SK-N-SH (cell line): ENCODE measurements around the gene CAMK2B. TPM values are rescaled to one million over a fixed set of nuclear protein-coding genes. Genes with fewer than 3 reads are reported as not detected.
"Not testable (repeated sequence)": the region's sequence is repeated elsewhere in the genome, so short reads cannot be mapped to it uniquely, and the experiment has no call there.

ENCODE experiments used
- CTCF ChIA-PET: fragments of 300-600, 350-600 bp; formaldehyde crosslinking; extraction: SDS; loops from one replicate; lab custom pipeline; 2021; lab: Yijun Ruan, JAX
- POLR2A ChIA-PET: fragments of 350-600 bp; sonication (Branson Sonifier 250); formaldehyde crosslinking; extraction: SDS; loops from one replicate; lab custom pipeline; 2020; ENCODE audit warnings: antibody characterized with exemption, inconsistent platforms; lab: Yijun Ruan, JAX
- DNase-seq: peaks from one replicate; pipeline ENCODE4 v3.0.0; 2012
- H2AFZ ChIP-seq: fragments of 200-600 bp; sonication (generic); 2 replicates; pipeline ENCODE4 v1.8.1; 2016; ENCODE audit warnings: antibody characterized with exemption, mild to moderate bottlenecking, low read depth
- H3F3A ChIP-seq: fragments of 200-600 bp; sonication (generic); replicated peaks from 2 replicates; pipeline ENCODE3; 2016; ENCODE audit warnings: antibody characterized with exemption, mild to moderate bottlenecking; ENCODE audit not compliant: insufficient read depth
- H3K27ac ChIP-seq, 2 experiments: fragments of 200-500 bp in 1 of 2; fragments of 200-600 bp in 1 of 2; sonication (Bioruptor generic) in 1 of 2; sonication (generic), shearing (Covaris generic) in 1 of 2; 2 replicates each; pipeline versions ENCODE4 v1.5.1 to v1.6.1; 2014 to 2016; ENCODE audit warnings: low read depth in 2 of 2, inconsistent platforms in 1 of 2, low read length in 1 of 2, mild to moderate bottlenecking in 1 of 2, mixed read lengths in 1 of 2
- H3K27me3 ChIP-seq: fragments of 200-600 bp; sonication (generic), shearing (Covaris generic); 2 replicates; pipeline ENCODE4 v1.6.1; 2016; ENCODE audit warnings: mixed run types; ENCODE audit not compliant: insufficient read depth
- H3K36me3 ChIP-seq, 2 experiments: fragments of 200-500 bp in 1 of 2; fragments of 200-600 bp in 1 of 2; sonication (Bioruptor generic) in 1 of 2; sonication (generic) in 1 of 2; replicated peaks in 1 of 2; 2 replicates each; pipeline versions ENCODE3 to v1.5.1; 2014 to 2016; ENCODE audit warnings: low read length in 1 of 2, mild to moderate bottlenecking in 1 of 2; ENCODE audit not compliant: insufficient read depth in 2 of 2, control insufficient read depth in 1 of 2
- H3K4me1 ChIP-seq, 2 experiments: fragments of 200-500 bp in 1 of 2; fragments of 200-600 bp in 1 of 2; sonication (Bioruptor generic) in 1 of 2; sonication (generic), shearing (Covaris generic) in 1 of 2; 2 replicates each; pipeline versions ENCODE4 v1.5.1 to v1.6.1; 2014 to 2016; ENCODE audit warnings: low read depth in 1 of 2, low read length in 1 of 2, mixed run types in 1 of 2; ENCODE audit not compliant: insufficient read depth in 2 of 2, control insufficient read depth in 1 of 2
- H3K4me2 ChIP-seq: fragments of 200-600 bp; sonication (generic), shearing (Covaris generic); 2 replicates; pipeline ENCODE4 v1.6.1; 2017; ENCODE audit warnings: mixed run types
- H3K4me3 ChIP-seq, 2 experiments: fragments of 200-500 bp in 1 of 2; fragments of 200-600 bp in 1 of 2; sonication (Bioruptor generic) in 1 of 2; sonication (generic), shearing (Covaris generic) in 1 of 2; 2 replicates each; pipeline versions ENCODE4 v1.5.1 to v1.8.1; 2014 to 2016; ENCODE audit warnings: low read depth in 2 of 2, inconsistent platforms in 1 of 2, low read length in 1 of 2, mild to moderate bottlenecking in 1 of 2, mixed read lengths in 1 of 2, moderate library complexity in 1 of 2
- H3K79me2 ChIP-seq: fragments of 200-600 bp; sonication (generic); 2 replicates; pipeline ENCODE4 v1.8.1; 2017; ENCODE audit warnings: mild to moderate bottlenecking; ENCODE audit not compliant: insufficient read depth
- H3K9ac ChIP-seq: fragments of 200-600 bp; sonication (generic); 2 replicates; pipeline ENCODE4 v1.6.1; 2017; ENCODE audit warnings: mixed run types
- H3K9me2 ChIP-seq: fragments of 200-600 bp; sonication (generic); 2 replicates; pipeline ENCODE4 v1.6.1; 2017; ENCODE audit warnings: mixed run types
- H3K9me3 ChIP-seq: fragments of 200-600 bp; sonication (generic); 2 replicates; pipeline ENCODE4 v1.6.1; 2017; ENCODE audit warnings: mixed run types, mild to moderate bottlenecking, moderate library complexity
- H4K20me1 ChIP-seq: fragments of 200-600 bp; sonication (generic); 2 replicates; pipeline ENCODE4 v1.6.1; 2017; ENCODE audit warnings: mild to moderate bottlenecking, mixed run types; ENCODE audit not compliant: insufficient read depth
- CHD2 ChIP-seq: fragments of 150-350 bp; IDR thresholded peaks from 2 replicates; pipeline ENCODE4 v1.6.1; 2018; ENCODE audit warnings: low read length; ENCODE audit not compliant: partially characterized antibody
- ELF1 ChIP-seq: IDR thresholded peaks from 2 replicates; pipeline ENCODE4 v1.4.0; 2012
- EZH2phosphoT487 ChIP-seq: fragments of 200-600 bp; sonication (generic); IDR thresholded peaks from 2 replicates; pipeline ENCODE4 v1.6.1; 2017; ENCODE audit warnings: low read depth, mixed run types, mild to moderate bottlenecking, antibody characterized with exemption, moderate library complexity, borderline replicate concordance
- FOSL2 ChIP-seq: IDR thresholded peaks from 2 replicates; pipeline ENCODE4 v1.4.0; 2012; ENCODE audit warnings: low read depth, mild to moderate bottlenecking, moderate library complexity, borderline replicate concordance
- IRF3 ChIP-seq: fragments of 150-350 bp; IDR thresholded peaks from 2 replicates; pipeline ENCODE4 v1.6.1; 2016; ENCODE audit warnings: mild to moderate bottlenecking, low read depth, low read length
- PBX3 ChIP-seq: IDR thresholded peaks from 2 replicates; pipeline ENCODE4; 2012
- POLR2AphosphoS5 ChIP-seq: IDR thresholded peaks from 2 replicates; pipeline ENCODE4 v1.6.1; 2012; ENCODE audit warnings: low read depth, low read length
- RAD21 ChIP-seq: IDR thresholded peaks from 2 replicates; pipeline ENCODE4 v1.6.1; 2012; ENCODE audit warnings: mild to moderate bottlenecking, low read length
- RCOR1 ChIP-seq: fragments of 150-350 bp; IDR thresholded peaks from 2 replicates; pipeline ENCODE4 v1.6.1; 2017; ENCODE audit warnings: antibody characterized with exemption, low read length
- RFX5 ChIP-seq: IDR thresholded peaks from 2 replicates; pipeline ENCODE4 v1.6.1; 2012; ENCODE audit warnings: mild to moderate bottlenecking, improper control_type of control experiment, low read length
- RXRA ChIP-seq: IDR thresholded peaks from 2 replicates; pipeline ENCODE4 v1.4.0; 2012; ENCODE audit warnings: low read depth, mild to moderate bottlenecking, borderline replicate concordance
- SIN3A ChIP-seq: IDR thresholded peaks from 2 replicates; pipeline ENCODE4 v1.6.1; 2012; ENCODE audit warnings: low read depth, mild to moderate bottlenecking, low read length, moderate library complexity, borderline replicate concordance
- SMC3 ChIP-seq: IDR thresholded peaks from 2 replicates; pipeline ENCODE4 v1.6.1; 2012; ENCODE audit warnings: low read depth, low read length, improper control_type of control experiment
- USF1 ChIP-seq: IDR thresholded peaks from 2 replicates; pipeline ENCODE4 v1.4.0; 2012; ENCODE audit warnings: low read depth, borderline replicate concordance
- WGBS: methylation state at CpG from one replicate; pipeline ENCODE4 v1.1.6; 2017; ENCODE audit warnings: low lambda C conversion rate; 5-methylcytosine and 5-hydroxymethylcytosine counted together
- polyA plus RNA-seq, 3 experiments: library from polyadenylated mRNA; depleted of rRNA; stranded (reverse); fragments of >200 nt; gene quantifications; 2 replicates each; pipeline ENCODE4 v1.2.3, GENCODE V29; 2012

Gene CAMK2B
- polyA plus RNA-seq, 1 of the 3 experiments (the other 2 are of a cell fraction), result 0.20 TPM

- peak; percentile 92 for TF ChIP-seq CHD2
- TF ChIP-seq, all 33 proteins: peak for 17
Observed at GRCh38 chr7:44200699-44201461, 124.5 kb downstream of the CAMK2B start, which contains the start of gene YKT6 (continued).

- H3K27me3 ChIP-seq, H3K9me2 ChIP-seq, H3K9ac ChIP-seq, H3K27ac ChIP-seq, H3F3A ChIP-seq, H3K4me2 ChIP-seq, H3K9me3 ChIP-seq, DNase-seq: not testable (repeated sequence)
- ChIA-PET CTCF (interaction anchor here (1.1 to 3.2 kb wide), 13 partner anchors 8 to 936 kb away, joined by 3 to 32 read pairs (median 6); partner anchors contain the start of gene POLD2), POLR2A (interaction anchor here (0.8 to 1.8 kb wide), 9 partner anchors 13 to 366 kb away, joined by 3 to 8 read pairs (median 4); partner anchors contain the start of genes DBNL, NUDCD3 and POLD2)
- Histone ChIP-seq H3K36me3 (peaks cover 20 to 21% of the 10 kb centered on the region in 2 experiments), H3K4me3 (0 out of 4 replicates have a peak overlapping the region, but pooled peaks of 1 of the 2 experiments have one; percentile 99), H3K79me2 (peaks cover 45% of the 10 kb centered on the region), H3K4me1 (peaks cover 5 to 16% of the 10 kb centered on the region in 2 experiments; a peak in 2 of 4 replicates), H2AFZ (peak overlapping the region; percentile 84; the same call in 1 of the 2 replicates), H4K20me1 (peaks cover 38% of the 10 kb centered on the region)
- 77% methylated on average over 3 of the region's 3 CpGs for WGBS
Observed at GRCh38 chr7:44200163-44200562, 125.2 kb downstream of the CAMK2B start.

GRCh38 chr7:44197474-44197873, 127.9 kb downstream of the CAMK2B start:
- Histone ChIP-seq H3K79me2 (peaks cover 18% of the 10 kb centered on the region), H3K9ac (no peak overlapping the region), H3K9me3 (no peaks in the 10 kb centered on the region), H4K20me1 (peaks cover 11% of the 10 kb centered on the region), H3K27ac (no peak overlapping the region), H3K9me2 (no peaks in the 10 kb centered on the region), H3K4me2 (no peak overlapping the region), H2AFZ (no peak overlapping the region), H3K4me1 (peaks cover 4 to 8% of the 10 kb centered on the region in 2 experiments; a peak in 2 of 4 replicates), H3K4me3 (no peak overlapping the region), H3K27me3 (peaks cover 6% of the 10 kb centered on the region; the same call in 1 of the 2 replicates), H3F3A (peaks cover 8% of the 10 kb centered on the region), H3K36me3 (no peaks in the 10 kb centered on the region)
- TF ChIP-seq RXRA, result no peak
- TF ChIP-seq IRF3, result no peak
- TF ChIP-seq ELF1, result no peak
- TF ChIP-seq SMC3, result no peak
- TF ChIP-seq RCOR1, result no peak
- no peak for TF ChIP-seq PBX3
- TF ChIP-seq SIN3A, result no peak
- TF ChIP-seq RFX5, result no peak
- TF ChIP-seq POLR2AphosphoS5, result no peak
- TF ChIP-seq FOSL2, result no peak
- TF ChIP-seq USF1, result no peak
- no peak for TF ChIP-seq EZH2phosphoT487
- no peak for TF ChIP-seq RAD21
- no peak for DNase-seq
- POLR2A ChIA-PET, result interaction anchor here (0.7 to 1.6 kb wide), 2 partner anchors 74 to 129 kb away, joined by 3 to 5 read pairs; partner anchors contain the start of gene POLD2
- WGBS, result 59% methylated on average over 7 of the region's 7 CpGs
- CTCF ChIA-PET, result interaction anchor here (0.8 to 4.6 kb wide), 26 partner anchors 9 to 177 kb away, joined by 3 to 68 read pairs (median 4); partner anchors contain the start of gene PGAM2
